Measurements from ENCODE around the gene PLEKHG4B. TPM values are rescaled to one million over a fixed set of nuclear protein-coding genes. Genes with fewer than 3 reads are reported as not detected.

The PLEKHG4B gene
- polyA plus RNA-seq, 1 experiment, result 1.4 TPM

DNA sequence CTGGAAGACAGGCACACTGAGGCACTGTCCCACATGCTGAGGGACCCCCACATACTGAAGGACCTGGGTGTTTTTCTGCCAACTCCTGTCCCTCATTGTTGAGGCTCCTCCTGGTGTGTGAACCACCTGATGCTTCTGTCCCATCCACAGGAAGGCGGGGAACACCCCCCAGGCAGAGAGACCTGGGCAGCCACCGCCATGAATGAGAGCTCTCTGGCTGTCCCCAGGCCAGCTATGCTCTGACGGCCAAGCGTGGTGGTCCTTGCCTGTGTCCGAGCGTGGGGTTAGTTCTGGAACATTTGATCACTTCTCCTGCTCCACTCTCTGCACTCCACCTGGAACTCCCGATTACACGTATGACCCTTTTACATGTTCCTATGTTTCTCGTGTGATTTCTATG, 87.4 kb downstream of the PLEKHG4B start:
- ChIA-PET POLR2A (no interaction called here), CTCF (interaction anchor here (2.8 kb wide), 1 partner anchor 9 kb away, joined by 10 read pairs; no protein-coding TSS in a partner anchor)
- Histone ChIP-seq H3K4me3 (ENCODE audit: low read depth, low read length) (no peak overlapping the region), H3K27me3 (ENCODE audit: control insufficient read depth, insufficient read depth, low read length) (peaks cover 3% of the 10 kb centered on the region), H3K36me3 (ENCODE audit: control insufficient read depth, insufficient read depth, low read length) (no peaks in the 10 kb centered on the region; the same call in 1 of the 2 replicates)
- DNase-seq (ENCODE audit: low read depth), result no peak
- TF ChIP-seq, protein P1, sequence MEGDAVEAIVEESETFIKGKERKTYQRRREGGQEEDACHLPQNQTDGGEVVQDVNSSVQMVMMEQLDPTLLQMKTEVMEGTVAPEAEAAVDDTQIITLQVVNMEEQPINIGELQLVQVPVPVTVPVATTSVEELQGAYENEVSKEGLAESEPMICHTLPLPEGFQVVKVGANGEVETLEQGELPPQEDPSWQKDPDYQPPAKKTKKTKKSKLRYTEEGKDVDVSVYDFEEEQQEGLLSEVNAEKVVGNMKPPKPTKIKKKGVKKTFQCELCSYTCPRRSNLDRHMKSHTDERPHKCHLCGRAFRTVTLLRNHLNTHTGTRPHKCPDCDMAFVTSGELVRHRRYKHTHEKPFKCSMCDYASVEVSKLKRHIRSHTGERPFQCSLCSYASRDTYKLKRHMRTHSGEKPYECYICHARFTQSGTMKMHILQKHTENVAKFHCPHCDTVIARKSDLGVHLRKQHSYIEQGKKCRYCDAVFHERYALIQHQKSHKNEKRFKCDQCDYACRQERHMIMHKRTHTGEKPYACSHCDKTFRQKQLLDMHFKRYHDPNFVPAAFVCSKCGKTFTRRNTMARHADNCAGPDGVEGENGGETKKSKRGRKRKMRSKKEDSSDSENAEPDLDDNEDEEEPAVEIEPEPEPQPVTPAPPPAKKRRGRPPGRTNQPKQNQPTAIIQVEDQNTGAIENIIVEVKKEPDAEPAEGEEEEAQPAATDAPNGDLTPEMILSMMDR (IDR thresholded peaks at IDR 0.05; ENCODE audit: insufficient read depth, low read depth, low read length), result no peak

DNA sequence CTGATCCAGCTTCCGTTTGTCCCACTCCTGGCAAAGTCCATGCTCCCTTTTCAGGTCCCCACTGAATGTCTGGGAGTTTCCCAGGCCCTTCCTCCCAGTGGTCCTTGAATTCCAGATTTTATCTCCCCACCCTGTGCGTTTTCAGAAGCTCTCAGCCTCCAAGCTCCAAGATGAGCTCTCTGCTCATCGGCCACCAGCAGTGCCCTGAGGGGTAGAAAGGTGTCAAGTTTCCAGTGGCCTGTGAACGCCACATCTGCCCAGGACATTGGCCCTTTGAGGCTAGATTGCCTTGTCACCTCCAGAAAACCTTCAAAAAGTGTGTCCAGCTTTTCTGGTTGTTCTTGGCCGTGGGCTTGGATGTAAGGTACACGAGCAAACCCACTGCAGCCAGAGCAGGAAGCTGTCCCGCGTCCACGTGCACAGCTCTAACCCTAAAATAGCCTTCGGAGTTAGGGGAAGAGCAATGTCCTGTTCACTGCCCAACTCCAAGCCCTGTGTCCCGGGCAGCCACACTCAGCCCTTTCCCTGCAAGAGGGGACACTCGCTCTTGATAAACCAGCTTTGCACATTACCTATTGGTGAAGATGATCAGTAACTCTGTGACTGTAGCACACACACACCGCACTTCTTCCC, 88.4 kb downstream of the PLEKHG4B start:
- Histone ChIP-seq H3K27me3 (ENCODE audit: control insufficient read depth, insufficient read depth, low read length) (peaks cover 3% of the 10 kb centered on the region), H3K36me3 (ENCODE audit: control insufficient read depth, insufficient read depth, low read length) (no peaks in the 10 kb centered on the region; the same call in 1 of the 2 replicates), H3K4me3 (ENCODE audit: low read depth, low read length) (no peak overlapping the region)
- POLR2A ChIA-PET, result no interaction called here
- DNase-seq (ENCODE audit: low read depth), result no peak
- CTCF ChIA-PET, result interaction anchor here (2.8 kb wide), 1 partner anchor 8 kb away, joined by 10 read pairs; no protein-coding TSS in a partner anchor
- TF ChIP-seq, protein P1 (IDR thresholded peaks at IDR 0.05; ENCODE audit: insufficient read depth, low read depth, low read length), result no peak

- H3K4me3 ChIP-seq (ENCODE audit: low read depth, low read length), result no peak overlapping the region
- ChIA-PET CTCF (interaction anchor here (0.7 kb wide), 1 partner anchor 130 kb away, joined by 4 read pairs; no protein-coding TSS in a partner anchor), POLR2A (no interaction called here)
- DNase-seq (ENCODE audit: low read depth), result no peak
- TF ChIP-seq, protein P1 (IDR thresholded peaks at IDR 0.05; ENCODE audit: insufficient read depth, low read depth, low read length), result no peak
- H3K27me3 ChIP-seq (ENCODE audit: control insufficient read depth, insufficient read depth, low read length), result peaks cover 3% of the 10 kb centered on the region
- H3K36me3 ChIP-seq (ENCODE audit: control insufficient read depth, insufficient read depth, low read length), result no peaks in the 10 kb centered on the region; the same call in 1 of the 2 replicates
Measured at GRCh38 chr5:181160-181559, 89.2 kb downstream of the PLEKHG4B start.

DNA sequence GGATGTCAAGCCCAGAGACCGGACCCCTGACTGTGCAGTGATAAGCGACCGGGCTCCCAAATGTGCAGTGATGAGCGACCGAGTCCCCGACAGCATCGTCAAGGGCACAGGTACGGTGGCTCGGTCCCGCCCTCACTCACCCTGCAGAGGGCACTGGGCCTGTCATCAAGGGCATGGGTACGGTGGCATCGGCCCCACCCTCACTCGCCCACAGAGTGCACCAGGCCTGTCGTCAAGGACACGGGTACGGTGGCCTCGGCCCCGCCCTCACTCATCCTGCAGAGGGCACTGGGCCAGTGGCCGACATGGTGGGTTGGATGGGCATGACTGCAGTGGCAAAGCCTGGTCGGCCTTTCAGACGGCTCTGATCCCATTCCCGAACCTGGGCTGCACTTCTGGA, 89.6 kb downstream of the PLEKHG4B start:
- DNase-seq (ENCODE audit: low read depth), result no peak
- no peak overlapping the region for H3K4me3 ChIP-seq (ENCODE audit: low read depth, low read length)
- ChIA-PET POLR2A (no interaction called here), CTCF (interaction anchor here (0.7 kb wide), 1 partner anchor 129 kb away, joined by 4 read pairs; no protein-coding TSS in a partner anchor)
- H3K27me3 ChIP-seq (ENCODE audit: control insufficient read depth, insufficient read depth, low read length), result peaks cover 3% of the 10 kb centered on the region
- TF ChIP-seq, protein P1 (IDR thresholded peaks at IDR 0.05; ENCODE audit: insufficient read depth, low read depth, low read length), result no peak
- H3K36me3 ChIP-seq (ENCODE audit: control insufficient read depth, insufficient read depth, low read length), result no peaks in the 10 kb centered on the region; the same call in 1 of the 2 replicates

DNA sequence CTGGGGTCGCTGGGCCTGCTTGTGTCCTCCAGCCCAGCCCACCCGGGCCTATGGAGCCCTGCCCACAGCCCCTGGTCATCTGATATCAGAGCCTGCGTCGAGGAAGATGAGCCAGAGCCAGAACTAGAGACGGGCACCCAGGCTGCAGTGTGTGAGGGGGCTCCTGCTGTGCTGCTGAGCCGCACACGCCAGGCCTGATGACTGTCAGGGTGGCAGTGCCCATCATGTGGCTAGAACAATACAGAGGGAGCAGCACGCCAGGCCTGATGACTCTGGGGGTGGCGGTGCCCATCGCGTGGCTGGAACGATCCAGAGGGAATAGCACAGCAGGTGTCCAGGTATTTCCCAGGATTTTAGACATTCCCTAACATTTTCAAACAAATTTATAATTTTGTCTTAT, 90.2 kb downstream of the PLEKHG4B start:
- H3K4me3 ChIP-seq (ENCODE audit: low read depth, low read length), result no peak overlapping the region
- no peaks in the 10 kb centered on the region; the same call in 1 of the 2 replicates for H3K36me3 ChIP-seq (ENCODE audit: control insufficient read depth, insufficient read depth, low read length)
- ChIA-PET POLR2A (no interaction called here), CTCF (no interaction called here)
- TF ChIP-seq, protein P1 (IDR thresholded peaks at IDR 0.05; ENCODE audit: insufficient read depth, low read depth, low read length), result no peak
- no peak for DNase-seq (ENCODE audit: low read depth)
- peaks cover 3% of the 10 kb centered on the region for H3K27me3 ChIP-seq (ENCODE audit: control insufficient read depth, insufficient read depth, low read length)
